T-cell (primary cell): ENCODE results near the gene ITPR1. TPM values are rescaled to one million over a fixed set of nuclear protein-coding genes. Genes with fewer than 3 reads are reported as not detected.

Experiments
- ATAC-seq, 4 experiments: fragments of 200-7000 bp in 3 of 4; fragments of 150-1000 bp in 1 of 4; cut with Tn5 transposase; replicated peaks in 1 of 4; 1 replicate in 3 of 4; 2 replicates in 1 of 4; pipeline ENCODE4 v1.10.0; 2021; ENCODE audit warnings: moderate library complexity in 3 of 4, mild to moderate bottlenecking in 2 of 4, moderate number of reproducible peaks in 1 of 4
- CTCF ChIA-PET, 2 donors: fragments of 300-600 bp; sonication (Branson Sonifier 250); formaldehyde crosslinking; loops; one replicate each; lab custom pipeline; 2022; ENCODE audit warnings: antibody characterized with exemption in 2 of 2; lab: Charles Lee
- POLR2A ChIA-PET, 2 donors: fragments of 300-600 bp; sonication (Branson Sonifier 250); formaldehyde crosslinking; loops; one replicate each; lab custom pipeline; 2022; ENCODE audit warnings: antibody characterized with exemption in 2 of 2; lab: Charles Lee
- DNase-seq, 35 experiments: peaks; one replicate each; pipeline versions ENCODE4 v3.0.0 to v3.0.0-alpha.2; 2013 to 2023
- H3K27ac ChIP-seq: one replicate; pipeline ENCODE4 v1.5.1; 2013; ENCODE audit warnings: low read length
- H3K27me3 ChIP-seq, 2 experiments: replicated peaks in 1 of 2; 1 replicate in 1 of 2; 2 replicates in 1 of 2; pipeline versions ENCODE4 v1.6.1 to v1.7.0; 2013; ENCODE audit warnings: low read length in 1 of 2, mixed read lengths in 1 of 2; ENCODE audit not compliant: control insufficient read depth in 2 of 2, insufficient read depth in 2 of 2; ENCODE audit errors: extremely low read depth in 1 of 2
- H3K36me3 ChIP-seq, 2 donors: 1 replicate in 1 of 2; 2 replicates in 1 of 2; pipeline versions ENCODE4 v1.6.1 to v1.7.0; 2013; ENCODE audit warnings: low read length in 1 of 2; ENCODE audit not compliant: control insufficient read depth in 2 of 2, insufficient read depth in 1 of 2; ENCODE audit errors: extremely low read depth in 1 of 2
- H3K4me1 ChIP-seq, 2 experiments: 1 replicate in 1 of 2; 2 replicates in 1 of 2; pipeline versions ENCODE4 v1.6.1 to v1.7.0; 2013; ENCODE audit warnings: low read length in 2 of 2, mixed read lengths in 1 of 2; ENCODE audit not compliant: insufficient read depth in 2 of 2, control insufficient read depth in 1 of 2; ENCODE audit errors: extremely low read depth in 1 of 2
- H3K4me3 ChIP-seq, 2 donors: 1 replicate in 1 of 2; 2 replicates in 1 of 2; pipeline versions ENCODE4 v1.5.1 to v1.7.0; 2013; ENCODE audit warnings: mild to moderate bottlenecking in 2 of 2, low read length in 1 of 2, moderate library complexity in 1 of 2; ENCODE audit not compliant: control insufficient read depth in 1 of 2; ENCODE audit errors: extremely low read depth in 1 of 2
- H3K9me3 ChIP-seq: 2 replicates; pipeline ENCODE4 v1.7.0; 2013
- H3K27ac Mint-ChIP-seq, 2 donors: one replicate each; pipeline ENCODE4 v1.8.0; 2020 to 2021; ENCODE audit warnings: mild to moderate bottlenecking in 2 of 2, mixed read lengths in 2 of 2
- H3K27me3 Mint-ChIP-seq, 2 donors: one replicate each; pipeline ENCODE4 v1.8.0; 2021 to 2022; ENCODE audit warnings: mixed read lengths in 2 of 2
- H3K36me3 Mint-ChIP-seq: one replicate; pipeline ENCODE4 v1.8.0; 2021; ENCODE audit warnings: mixed read lengths
- H3K4me1 Mint-ChIP-seq, 3 donors: one replicate each; pipeline ENCODE4 v1.8.0; 2020 to 2022; ENCODE audit warnings: mixed read lengths in 3 of 3, mild to moderate bottlenecking in 1 of 3
- H3K4me3 Mint-ChIP-seq, 3 donors: one replicate each; pipeline ENCODE4 v1.8.0; 2020 to 2022; ENCODE audit warnings: mild to moderate bottlenecking in 3 of 3, mixed read lengths in 3 of 3, moderate library complexity in 3 of 3
- H3K9me3 Mint-ChIP-seq, 3 donors: one replicate each; pipeline ENCODE4 v1.8.0; 2020 to 2022; ENCODE audit warnings: mixed read lengths in 3 of 3
- whole genome bisulfite sequencing: methylation state at CpG from one replicate; pipeline ENCODE4 v1.1.5; 2013; ENCODE audit warnings: missing lambda C conversion rate; ENCODE audit not compliant: insufficient coverage; 5-methylcytosine and 5-hydroxymethylcytosine counted together
- total RNA-seq, 35 experiments: library from RNA in 6 of 35; stranded (reverse) in 6 of 35; fragments of 120-200 nt in 1 of 35; gene quantifications; one replicate each; pipeline versions ENCODE4 v1.2.1 to v1.2.4 and lab custom pipeline; 2013 to 2026

ITPR1 gene
- total RNA-seq, 5 donors from 2014 or later (not counting 1 experiment from before 2014, with no cell fraction given), result 53.8 to 105 (median 73.1) TPM

DNA sequence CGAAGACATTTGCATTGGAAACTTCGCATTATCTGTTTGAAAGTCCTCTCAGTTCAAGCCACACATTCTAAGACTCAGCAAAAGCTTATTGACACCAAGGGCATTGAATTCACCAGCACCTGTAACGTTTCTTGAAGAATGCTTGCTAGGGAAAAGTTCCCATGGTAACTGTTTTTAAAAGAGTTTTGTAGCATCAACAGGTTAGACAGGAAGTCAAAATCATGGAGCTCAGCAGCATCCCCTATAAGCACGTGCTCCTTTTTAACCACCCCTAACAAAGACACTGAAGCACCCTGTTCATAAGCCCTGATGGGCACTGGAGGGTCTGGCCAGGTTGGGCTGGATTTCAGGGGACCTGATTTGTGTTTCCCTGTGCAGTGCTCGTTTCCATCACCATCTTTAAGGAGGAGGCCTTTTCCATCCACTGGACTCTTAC lies 256.4 kb downstream of the ITPR1 start:
- H3K36me3 ChIP-seq, result peaks cover 2 to 20% of the 10 kb centered on the region in 2 donors

DNA sequence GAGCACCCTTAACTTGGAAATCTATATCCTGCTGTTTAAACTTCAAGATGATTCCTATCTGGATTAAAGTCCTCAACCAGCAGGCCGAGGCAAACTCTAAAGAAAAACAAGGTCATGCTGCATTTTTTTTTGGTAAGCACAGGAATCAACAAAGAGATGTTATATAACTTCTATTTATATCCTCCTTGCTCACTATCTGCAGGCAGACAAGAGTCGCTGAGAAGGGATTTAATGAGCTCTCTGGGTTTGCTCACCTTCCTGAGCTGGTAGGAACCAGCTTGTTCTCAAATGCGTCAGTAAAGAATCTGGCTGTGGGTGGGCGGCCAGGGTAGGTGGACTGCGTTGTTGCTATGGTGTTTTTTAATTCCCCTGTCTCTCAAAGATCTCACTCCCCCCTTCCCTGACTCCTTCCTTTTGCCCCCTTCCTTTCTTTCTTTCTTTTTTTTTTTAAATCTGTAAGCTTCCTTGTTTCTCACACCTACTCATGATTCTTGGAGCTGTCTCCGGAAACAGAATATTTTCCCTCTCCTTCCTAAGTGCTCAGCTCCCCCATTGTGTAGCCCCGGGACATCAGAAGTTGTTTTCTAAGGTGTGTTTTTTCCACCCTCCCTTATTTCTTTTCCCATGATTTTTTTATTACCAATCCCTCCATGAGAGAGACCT lies 257.3 kb downstream of the ITPR1 start:
- Mint-ChIP-seq H3K27ac (peak overlapping the region; percentile 71 to 83), H3K27me3 (no peaks in the 10 kb centered on the region), H3K36me3 (peaks cover 71% of the 10 kb centered on the region), H3K4me1 (peaks cover 34 to 39% (median 38%) of the 10 kb centered on the region in 3 donors), H3K4me3 (peak overlapping the region in 1 of 3 donors; percentile 38), H3K9me3 (no peaks in the 10 kb centered on the region)
- WGBS, result no CpG with 5 or more reads among the region's 7 CpGs
- ATAC-seq, result peak in 2 of 4 experiments; percentile 55 to 86
- Histone ChIP-seq H3K4me1 (peaks cover 0 to 17% of the 10 kb centered on the region in 2 experiments), H3K27me3 (no peaks in the 10 kb centered on the region), H3K4me3 (no peak overlapping the region), H3K36me3 (peaks cover 2 to 16% of the 10 kb centered on the region in 2 donors), H3K9me3 (no peaks in the 10 kb centered on the region), H3K27ac (peak overlapping the region; percentile 53)
- ChIA-PET POLR2A (interaction anchor here in 1 of 2 donors (0.6 to 1.2 kb wide), 3 partner anchors 159 to 257 kb away, joined by 3 to 15 read pairs (median 4); partner anchors contain the start of gene BHLHE40), CTCF (interaction anchor here (0.6 to 1.3 kb wide), 3 partner anchors 12 to 229 kb away, joined by 3 to 12 read pairs (median 5); partner anchors contain the start of gene BHLHE40 (in 1 of the 2))
- peak in 8 of 35 experiments; percentile 10 to 47 (median 18) for DNase-seq

More for the DNA sequence above, 256.4 kb downstream of the ITPR1 start:
- ChIA-PET POLR2A (no interaction called here), CTCF (no interaction called here)
- H3K4me3 Mint-ChIP-seq, result no peak overlapping the region
- H3K27me3 Mint-ChIP-seq, result no peaks in the 10 kb centered on the region
- H3K27me3 ChIP-seq, result no peaks in the 10 kb centered on the region
- WGBS, result no CpG with 5 or more reads among the region's 5 CpGs
- H3K9me3 Mint-ChIP-seq, result no peaks in the 10 kb centered on the region
- no peak for DNase-seq
- H3K27ac Mint-ChIP-seq, result peak overlapping the region in 1 of 2 donors; percentile 50
- peaks cover 69% of the 10 kb centered on the region for H3K36me3 Mint-ChIP-seq
- H3K4me3 ChIP-seq, result no peak overlapping the region
- no peaks in the 10 kb centered on the region for H3K9me3 ChIP-seq
- peaks cover 34 to 39% (median 38%) of the 10 kb centered on the region in 3 donors for H3K4me1 Mint-ChIP-seq
- H3K4me1 ChIP-seq, result peaks cover 0 to 17% of the 10 kb centered on the region in 2 experiments
- no peak for ATAC-seq
- H3K27ac ChIP-seq, result peak overlapping the region; percentile 53

DNA sequence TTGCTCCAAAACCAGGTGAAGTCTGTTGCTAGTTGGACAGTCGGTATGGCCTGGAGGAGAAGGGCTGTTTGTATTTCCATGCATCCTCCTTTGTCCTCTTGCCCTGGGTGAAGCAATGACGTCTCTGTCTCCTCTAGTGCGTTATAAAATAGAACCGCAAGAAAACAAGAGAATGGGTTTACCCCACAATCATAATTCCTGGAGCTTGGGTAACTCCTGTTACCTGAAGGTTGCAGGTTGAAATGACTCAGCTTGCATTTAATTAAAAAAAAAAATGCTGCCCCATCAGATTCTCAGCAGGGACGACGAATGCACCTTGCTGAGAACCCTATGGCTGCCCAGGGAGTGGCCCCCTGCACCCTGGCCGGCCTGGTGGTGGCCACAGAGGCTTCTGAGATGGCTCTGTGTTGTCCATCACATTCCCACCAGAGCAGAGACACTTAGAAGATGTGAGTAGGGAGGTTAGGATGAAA lies 257.9 kb downstream of the ITPR1 start:
- Mint-ChIP-seq H3K9me3 (no peaks in the 10 kb centered on the region), H3K4me3 (peak overlapping the region in 1 of 3 donors; percentile 38), H3K27ac (peak overlapping the region; percentile 71 to 83), H3K36me3 (peaks cover 71% of the 10 kb centered on the region), H3K27me3 (no peaks in the 10 kb centered on the region), H3K4me1 (peaks cover 38 to 41% (median 39%) of the 10 kb centered on the region in 3 donors)
- peak in 1 of 35 experiments; percentile 27 for DNase-seq
- Histone ChIP-seq H3K4me1 (peaks cover 0 to 17% of the 10 kb centered on the region in 2 experiments), H3K27me3 (no peaks in the 10 kb centered on the region), H3K9me3 (no peaks in the 10 kb centered on the region), H3K36me3 (peaks cover under 1 to 17% of the 10 kb centered on the region in 2 donors), H3K4me3 (no peak overlapping the region), H3K27ac (no peak overlapping the region)
- CTCF ChIA-PET, result interaction anchor here (0.6 to 1.3 kb wide), 3 partner anchors 13 to 228 kb away, joined by 3 to 12 read pairs (median 5); partner anchors contain the start of gene BHLHE40 (in 1 of the 2)
- POLR2A ChIA-PET, result interaction anchor here in 1 of 2 donors (0.6 to 1.2 kb wide), 2 partner anchors 160 to 228 kb away, joined by 4 to 15 read pairs; partner anchors contain the start of gene BHLHE40
- 55% methylated on average over 3 of the region's 7 CpGs for WGBS
- peak in 1 of 4 experiments; percentile 49 for ATAC-seq

DNA sequence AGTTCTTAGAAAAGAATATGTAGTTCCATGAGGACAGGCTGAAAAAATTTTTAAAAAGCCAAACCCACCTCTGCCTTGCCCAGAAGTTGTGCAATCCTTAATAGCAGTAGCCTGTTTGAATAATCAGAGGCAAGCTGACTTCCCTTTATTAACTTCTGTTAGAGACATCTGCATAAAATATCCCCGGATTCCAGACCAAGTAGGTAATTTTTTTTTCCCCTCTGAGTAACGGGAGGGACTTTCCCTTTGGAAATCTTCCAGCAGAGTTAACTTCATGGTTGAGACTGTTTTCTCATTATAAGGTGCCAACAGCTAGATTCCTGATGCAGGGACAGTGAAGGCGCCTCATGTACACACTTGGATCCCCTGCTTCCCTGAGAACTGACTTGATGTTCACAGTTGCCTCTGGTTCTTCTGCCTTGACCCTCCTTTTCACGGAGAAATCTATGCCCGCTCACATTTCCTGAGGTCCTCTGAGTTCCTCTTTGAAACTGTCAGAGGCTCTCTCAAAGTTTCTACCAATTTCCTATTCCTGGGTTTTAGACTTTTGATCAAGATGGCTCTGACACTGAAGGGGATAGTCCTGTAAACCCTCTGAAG lies 258.5 kb downstream of the ITPR1 start:
- Mint-ChIP-seq H3K4me3 (no peak overlapping the region), H3K27me3 (no peaks in the 10 kb centered on the region), H3K4me1 (peaks cover 38 to 42% (median 39%) of the 10 kb centered on the region in 3 donors), H3K27ac (peak overlapping the region in 1 of 2 donors; percentile 83), H3K9me3 (no peaks in the 10 kb centered on the region), H3K36me3 (peaks cover 69% of the 10 kb centered on the region)
- DNase-seq (no peak), ATAC-seq (no peak)
- Histone ChIP-seq H3K4me1 (peaks cover 0 to 17% of the 10 kb centered on the region in 2 experiments), H3K27ac (no peak overlapping the region), H3K36me3 (peaks cover 0 to 17% of the 10 kb centered on the region in 2 donors), H3K27me3 (no peaks in the 10 kb centered on the region), H3K4me3 (no peak overlapping the region), H3K9me3 (no peaks in the 10 kb centered on the region)
- 77% methylated on average over 2 of the region's 5 CpGs for WGBS
- ChIA-PET CTCF (no interaction called here), POLR2A (no interaction called here)

DNA sequence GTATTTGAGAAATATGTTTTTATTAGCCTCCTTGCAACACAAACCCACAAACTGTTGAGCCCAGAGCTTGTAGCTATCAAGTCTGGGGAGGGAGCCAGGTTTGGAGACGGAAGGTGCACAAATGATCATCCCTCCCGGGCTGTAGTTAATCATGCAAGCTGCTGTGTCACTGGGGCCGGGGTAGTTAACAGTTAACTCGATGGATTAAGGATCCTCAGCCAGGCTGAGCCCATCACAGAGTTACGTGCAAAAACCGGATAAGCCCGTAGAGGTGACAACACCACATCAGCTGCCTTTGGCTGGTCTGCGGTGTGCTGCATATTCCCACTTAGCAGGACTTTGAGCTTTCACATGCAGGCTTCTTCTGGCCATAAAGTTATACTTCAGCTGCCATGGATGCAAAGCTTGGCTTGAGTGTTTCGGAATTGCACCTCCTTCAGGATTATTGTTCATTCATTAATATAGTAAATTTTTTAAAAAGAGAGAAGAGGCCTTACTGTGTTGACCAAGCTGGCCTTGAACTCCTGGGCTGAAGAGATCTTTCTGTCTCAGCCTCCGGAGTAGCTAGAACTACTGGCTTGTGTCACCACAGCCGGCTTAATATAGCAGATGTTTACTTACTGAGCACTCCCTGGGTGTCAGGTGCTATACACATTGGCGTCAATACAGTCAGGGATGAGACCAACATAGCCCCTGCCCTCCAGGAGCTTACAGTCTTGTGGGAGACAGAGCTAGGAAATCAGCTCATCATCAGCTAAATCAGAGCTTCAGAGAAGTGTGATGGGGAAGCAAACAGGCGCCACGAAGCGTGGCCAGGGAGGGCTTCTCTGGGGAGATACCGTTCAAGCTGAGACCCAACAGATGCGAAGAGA lies 259.3 kb downstream of the ITPR1 start:
- ATAC-seq (no peak), DNase-seq (no peak)
- ChIA-PET POLR2A (interaction anchor here in 1 of 2 donors (0.6 kb wide), 1 partner anchor 256 kb away, joined by 3 read pairs; no protein-coding TSS in a partner anchor), CTCF (no interaction called here)
- WGBS, result 92% methylated on average over 15 of the region's 17 CpGs
- peaks cover 65% of the 10 kb centered on the region for H3K36me3 Mint-ChIP-seq
- peaks cover 38 to 42% (median 39%) of the 10 kb centered on the region in 3 donors for H3K4me1 Mint-ChIP-seq
- no peak overlapping the region for H3K4me3 ChIP-seq
- no peaks in the 10 kb centered on the region for H3K27me3 Mint-ChIP-seq
- no peaks in the 10 kb centered on the region for H3K27me3 ChIP-seq
- peaks cover 0 to 17% of the 10 kb centered on the region in 2 experiments for H3K4me1 ChIP-seq
- H3K9me3 ChIP-seq, result no peaks in the 10 kb centered on the region
- H3K27ac ChIP-seq, result no peak overlapping the region
- no peak overlapping the region for H3K4me3 Mint-ChIP-seq
- peaks cover 0 to 17% of the 10 kb centered on the region in 2 donors for H3K36me3 ChIP-seq
- no peaks in the 10 kb centered on the region for H3K9me3 Mint-ChIP-seq
- H3K27ac Mint-ChIP-seq, result no peak overlapping the region
